ENCODE data around the gene ACVRL1. TPM values are rescaled to one million over a fixed set of nuclear protein-coding genes. Genes with fewer than 3 reads are reported as not detected.

ACVRL1 gene
- total and polyA plus RNA-seq, 9 donors = 51.5 to 65.0 (median 54.8) TPM

DNA sequence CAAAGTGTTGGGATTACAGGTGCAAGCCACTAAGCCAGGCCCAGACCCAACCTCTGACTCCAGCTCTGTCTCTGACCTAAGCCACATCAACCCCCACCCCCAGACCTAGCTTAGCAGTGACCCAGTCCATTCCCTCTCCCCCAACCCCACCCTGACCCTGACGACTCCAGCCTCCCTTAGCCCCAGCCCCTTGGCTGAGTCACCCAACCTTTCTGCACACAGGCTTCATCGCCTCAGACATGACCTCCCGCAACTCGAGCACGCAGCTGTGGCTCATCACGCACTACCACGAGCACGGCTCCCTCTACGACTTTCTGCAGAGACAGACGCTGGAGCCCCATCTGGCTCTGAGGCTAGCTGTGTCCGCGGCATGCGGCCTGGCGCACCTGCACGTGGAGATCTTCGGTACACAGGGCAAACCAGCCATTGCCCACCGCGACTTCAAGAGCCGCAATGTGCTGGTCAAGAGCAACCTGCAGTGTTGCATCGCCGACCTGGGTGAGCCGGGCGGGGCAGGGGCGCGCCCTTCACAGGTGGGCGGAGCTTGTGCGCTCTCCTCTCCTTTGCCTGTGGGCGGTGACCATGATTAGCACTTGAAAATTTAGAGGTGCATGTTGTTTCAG, 7.8 kb downstream of the ACVRL1 start:
- no peak overlapping the region for H3K4me3 ChIP-seq (ENCODE audit: low read length)
- no peak overlapping the region for H3K27ac ChIP-seq (ENCODE audit: low read length)
- H3K9me3 ChIP-seq (replicated peaks; ENCODE audit: control insufficient read depth, low read depth, low read length) = no peaks in the 10 kb centered on the region
- no peaks in the 10 kb centered on the region for H3K27me3 ChIP-seq (ENCODE audit: control insufficient read depth, insufficient read depth, low read length)
- WGBS (ENCODE audit: insufficient coverage) = 59% methylated on average over 25 of the region's 28 CpGs
- H3K4me1 ChIP-seq (ENCODE audit: control insufficient read depth, insufficient read depth, low read length) = peaks cover 71% of the 10 kb centered on the region
- no peak for DNase-seq
- H3K36me3 ChIP-seq (ENCODE audit: control insufficient read depth, insufficient read depth, low read length) = peaks cover 69% of the 10 kb centered on the region

GRCh38 chr12:51915951-51916350, 8.6 kb downstream of the ACVRL1 start:
- no peak overlapping the region for H3K27ac ChIP-seq (ENCODE audit: low read length)
- H3K36me3 ChIP-seq (ENCODE audit: control insufficient read depth, insufficient read depth, low read length) = peaks cover 69% of the 10 kb centered on the region
- H3K4me1 ChIP-seq (ENCODE audit: control insufficient read depth, insufficient read depth, low read length) = peaks cover 67% of the 10 kb centered on the region
- no peaks in the 10 kb centered on the region for H3K27me3 ChIP-seq (ENCODE audit: control insufficient read depth, insufficient read depth, low read length)
- no peak for DNase-seq
- no peak overlapping the region for H3K4me3 ChIP-seq (ENCODE audit: low read length)
- 93% methylated on average over 7 of the region's 11 CpGs for WGBS (ENCODE audit: insufficient coverage)
- no peaks in the 10 kb centered on the region for H3K9me3 ChIP-seq (replicated peaks; ENCODE audit: control insufficient read depth, low read depth, low read length)

- 84% methylated on average over 10 of the region's 10 CpGs for WGBS (ENCODE audit: insufficient coverage)
- H3K4me1 ChIP-seq (ENCODE audit: control insufficient read depth, insufficient read depth, low read length) = peaks cover 67% of the 10 kb centered on the region
- no peaks in the 10 kb centered on the region for H3K9me3 ChIP-seq (replicated peaks; ENCODE audit: control insufficient read depth, low read depth, low read length)
- H3K36me3 ChIP-seq (ENCODE audit: control insufficient read depth, insufficient read depth, low read length) = peaks cover 63% of the 10 kb centered on the region
- H3K27me3 ChIP-seq (ENCODE audit: control insufficient read depth, insufficient read depth, low read length) = no peaks in the 10 kb centered on the region
- DNase-seq = no peak
- no peak overlapping the region for H3K4me3 ChIP-seq (ENCODE audit: low read length)
- H3K27ac ChIP-seq (ENCODE audit: low read length) = no peak overlapping the region
These were observed 9.8 kb downstream of the ACVRL1 start for GRCh38 chr12:51917041-51917590.

- 48% methylated on average over 16 of the region's 16 CpGs for whole genome bisulfite sequencing (ENCODE audit: insufficient coverage)
- H3K9me3 ChIP-seq (replicated peaks; ENCODE audit: control insufficient read depth, low read depth, low read length) = no peaks in the 10 kb centered on the region
- no peaks in the 10 kb centered on the region for H3K27me3 ChIP-seq (ENCODE audit: control insufficient read depth, insufficient read depth, low read length)
- H3K27ac ChIP-seq (ENCODE audit: low read length) = peak overlapping the region; percentile 65
- H3K4me1 ChIP-seq (ENCODE audit: control insufficient read depth, insufficient read depth, low read length) = peaks cover 67% of the 10 kb centered on the region
- H3K36me3 ChIP-seq (ENCODE audit: control insufficient read depth, insufficient read depth, low read length) = peaks cover 57% of the 10 kb centered on the region
- DNase-seq = peak; percentile 56
- no peak overlapping the region for H3K4me3 ChIP-seq (ENCODE audit: low read length)
These were observed 10.6 kb downstream of the ACVRL1 start for GRCh38 chr12:51917746-51918453.

DNA sequence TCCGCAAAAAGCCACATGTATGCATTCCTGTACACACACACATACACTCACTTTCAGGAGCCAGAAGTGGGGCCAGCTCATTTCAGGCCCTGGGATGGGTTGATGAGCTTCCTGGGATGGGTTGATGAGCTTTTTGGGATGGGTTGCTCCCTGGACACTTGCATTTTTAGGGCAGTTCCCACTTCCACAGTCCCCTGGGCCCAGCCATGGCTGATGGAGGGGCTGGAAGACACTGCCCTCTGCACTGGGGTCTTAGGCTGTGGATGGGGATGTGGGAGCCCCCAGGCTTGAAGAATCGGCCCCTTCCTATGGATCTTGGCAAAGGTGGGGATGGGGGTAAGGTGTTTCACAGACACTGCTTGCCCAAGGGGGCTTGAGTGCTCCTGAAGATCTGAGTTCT, 12.7 kb downstream of the ACVRL1 start:
- H3K36me3 ChIP-seq (ENCODE audit: control insufficient read depth, insufficient read depth, low read length) = peaks cover 40% of the 10 kb centered on the region
- WGBS (ENCODE audit: insufficient coverage) = no CpG with 5 or more reads among the region's 2 CpGs
- H3K4me1 ChIP-seq (ENCODE audit: control insufficient read depth, insufficient read depth, low read length) = peaks cover 70% of the 10 kb centered on the region
- H3K9me3 ChIP-seq (replicated peaks; ENCODE audit: control insufficient read depth, low read depth, low read length) = no peaks in the 10 kb centered on the region
- no peak for DNase-seq
- H3K27ac ChIP-seq (ENCODE audit: low read length) = no peak overlapping the region
- H3K4me3 ChIP-seq (ENCODE audit: low read length) = no peak overlapping the region
- H3K27me3 ChIP-seq (ENCODE audit: control insufficient read depth, insufficient read depth, low read length) = peaks cover 2% of the 10 kb centered on the region

GRCh38 chr12:51921017-51921725, 13.9 kb downstream of the ACVRL1 start:
- Histone ChIP-seq H3K4me1 (ENCODE audit: control insufficient read depth, insufficient read depth, low read length) (peaks cover 75% of the 10 kb centered on the region), H3K9me3 (replicated peaks; ENCODE audit: control insufficient read depth, low read depth, low read length) (no peaks in the 10 kb centered on the region), H3K4me3 (ENCODE audit: low read length) (no peak overlapping the region), H3K27ac (ENCODE audit: low read length) (peak overlapping the region; percentile 63), H3K36me3 (ENCODE audit: control insufficient read depth, insufficient read depth, low read length) (peaks cover 28% of the 10 kb centered on the region), H3K27me3 (ENCODE audit: control insufficient read depth, insufficient read depth, low read length) (peaks cover 2% of the 10 kb centered on the region)
- WGBS (ENCODE audit: insufficient coverage) = 21% methylated on average over 6 of the region's 7 CpGs
- DNase-seq = peak; percentile 82

GRCh38 chr12:51922146-51922545, 14.8 kb downstream of the ACVRL1 start:
- Histone ChIP-seq H3K27ac (ENCODE audit: low read length) (peak overlapping the region; percentile 59), H3K27me3 (ENCODE audit: control insufficient read depth, insufficient read depth, low read length) (peaks cover 2% of the 10 kb centered on the region), H3K36me3 (ENCODE audit: control insufficient read depth, insufficient read depth, low read length) (peaks cover 22% of the 10 kb centered on the region), H3K4me1 (ENCODE audit: control insufficient read depth, insufficient read depth, low read length) (peaks cover 73% of the 10 kb centered on the region), H3K4me3 (ENCODE audit: low read length) (no peak overlapping the region), H3K9me3 (replicated peaks; ENCODE audit: control insufficient read depth, low read depth, low read length) (no peaks in the 10 kb centered on the region)
- 100% methylated on average over 1 of the region's 2 CpGs for WGBS (ENCODE audit: insufficient coverage)
- DNase-seq = no peak

- peaks cover 65% of the 10 kb centered on the region for H3K4me1 ChIP-seq (ENCODE audit: control insufficient read depth, insufficient read depth, low read length)
These were observed 15.6 kb downstream of the ACVRL1 start for GRCh38 chr12:51922762-51923505.

DNA sequence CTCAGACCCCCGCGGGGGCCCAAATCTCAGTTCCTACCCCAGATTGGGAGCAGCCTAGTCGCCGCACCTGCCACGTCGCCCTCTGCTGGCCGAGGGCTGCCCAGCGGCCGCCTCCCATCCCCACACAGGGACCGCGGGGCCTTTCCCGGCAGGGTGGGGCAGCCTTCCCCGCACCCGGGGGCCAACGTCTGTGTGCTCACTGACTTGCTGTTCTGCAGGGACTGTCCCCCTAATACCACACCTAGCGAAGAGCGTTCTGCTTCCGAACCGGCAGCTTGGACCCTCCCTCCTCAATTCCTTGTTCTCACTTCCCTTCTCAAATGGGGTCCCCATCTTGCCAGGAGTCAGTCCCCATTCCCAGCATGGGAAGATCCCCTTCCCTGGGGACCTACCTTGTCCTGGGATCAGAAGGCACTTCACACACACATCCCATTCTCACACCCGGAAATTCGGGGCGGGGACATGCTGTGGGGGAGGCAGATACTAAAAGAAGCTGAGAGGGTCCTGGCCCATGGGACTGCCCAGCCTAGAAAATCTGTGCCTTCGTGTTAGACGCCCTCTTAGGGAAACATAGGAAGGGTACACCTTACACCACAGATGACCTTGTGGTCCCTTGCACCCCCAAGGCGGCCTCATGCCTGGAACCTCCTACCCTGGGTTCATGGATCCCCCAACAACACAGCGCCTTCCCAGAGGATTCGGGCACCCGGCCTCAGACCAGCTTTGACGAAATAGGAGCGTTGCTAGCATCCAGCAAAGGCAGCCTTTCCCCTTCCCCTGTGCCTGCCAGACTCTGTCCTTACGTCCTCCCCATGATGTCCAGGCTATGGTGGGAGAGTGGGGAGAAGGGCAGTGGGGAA, 16.4 kb downstream of the ACVRL1 start:
- Histone ChIP-seq H3K4me3 (ENCODE audit: low read length) (no peak overlapping the region), H3K4me1 (ENCODE audit: control insufficient read depth, insufficient read depth, low read length) (peaks cover 57% of the 10 kb centered on the region), H3K27ac (ENCODE audit: low read length) (no peak overlapping the region), H3K27me3 (ENCODE audit: control insufficient read depth, insufficient read depth, low read length) (peaks cover 2% of the 10 kb centered on the region), H3K36me3 (ENCODE audit: control insufficient read depth, insufficient read depth, low read length) (peaks cover 8% of the 10 kb centered on the region), H3K9me3 (replicated peaks; ENCODE audit: control insufficient read depth, low read depth, low read length) (no peaks in the 10 kb centered on the region)
- DNase-seq = peak; percentile 73
- 15% methylated on average over 25 of the region's 31 CpGs for WGBS (ENCODE audit: insufficient coverage)

More at GRCh38 chr12:51922762-51923505, 15.6 kb downstream of the ACVRL1 start:
- H3K27ac ChIP-seq (ENCODE audit: low read length) = peak overlapping the region; percentile 59
- peaks cover 14% of the 10 kb centered on the region for H3K36me3 ChIP-seq (ENCODE audit: control insufficient read depth, insufficient read depth, low read length)
- DNase-seq = peak; percentile 85
- no peak overlapping the region for H3K4me3 ChIP-seq (ENCODE audit: low read length)
- H3K9me3 ChIP-seq (replicated peaks; ENCODE audit: control insufficient read depth, low read depth, low read length) = no peaks in the 10 kb centered on the region
- peaks cover 2% of the 10 kb centered on the region for H3K27me3 ChIP-seq (ENCODE audit: control insufficient read depth, insufficient read depth, low read length)
- 39% methylated on average over 14 of the region's 16 CpGs for WGBS (ENCODE audit: insufficient coverage)
